GM19043 (cell line): ENCODE data around the gene CCDC82.

Experiments
- ATAC-seq: cut with Tn5 transposase; IDR thresholded peaks from one replicate; pipeline ENCODE4 v1.9.1; 2021; ENCODE audit warnings: low read depth; ENCODE audit not compliant: unreplicated experiment

Gene CCDC82

DNA sequence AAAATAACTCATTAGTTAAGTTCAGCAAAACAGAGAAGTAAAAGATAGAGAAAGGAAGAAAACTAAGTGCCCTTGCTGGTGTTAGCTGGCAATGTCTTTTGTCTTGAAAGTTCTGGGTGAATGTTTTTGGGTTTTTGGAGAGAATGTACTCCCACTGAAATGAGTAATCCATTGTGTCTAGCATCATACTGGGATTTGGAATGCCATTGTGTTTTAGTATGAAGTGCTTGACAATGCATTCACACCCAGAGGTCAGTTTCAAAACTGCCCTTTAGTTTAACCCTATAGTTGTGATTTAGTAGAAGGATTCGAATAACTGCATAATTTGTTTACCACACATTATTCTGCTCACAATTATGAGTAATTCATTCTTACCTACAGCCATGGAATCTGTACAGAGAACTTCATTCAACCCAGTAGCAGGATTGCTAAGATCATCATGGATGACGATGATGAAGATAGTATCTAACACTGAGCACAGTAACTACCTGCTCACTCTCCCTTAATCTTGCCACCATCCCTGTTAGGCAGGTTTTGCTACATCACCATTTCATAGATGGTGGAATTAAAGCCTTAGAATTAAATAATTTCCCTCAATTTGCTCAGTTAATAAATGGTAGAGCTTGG, 80.6 kb downstream of the CCDC82 start:
- no peak for ATAC-seq

DNA sequence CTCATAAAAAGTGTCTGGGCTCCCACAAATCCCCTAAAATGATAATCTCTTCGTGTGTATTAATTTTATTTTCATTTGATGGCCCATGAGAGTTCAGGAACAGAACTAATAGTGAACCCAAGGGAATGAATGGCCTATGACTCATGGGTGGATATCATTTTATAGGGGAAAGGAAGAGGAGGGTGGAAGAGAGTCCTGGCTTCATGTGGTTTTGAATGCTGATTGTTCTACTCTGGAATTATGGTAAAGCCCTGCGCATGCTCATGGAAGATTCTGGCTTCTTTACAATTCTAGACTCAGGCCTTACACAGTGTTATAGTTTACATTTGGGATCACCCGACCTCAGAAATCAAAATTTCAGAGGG, 82.0 kb downstream of the CCDC82 start:
- ATAC-seq = no peak

DNA sequence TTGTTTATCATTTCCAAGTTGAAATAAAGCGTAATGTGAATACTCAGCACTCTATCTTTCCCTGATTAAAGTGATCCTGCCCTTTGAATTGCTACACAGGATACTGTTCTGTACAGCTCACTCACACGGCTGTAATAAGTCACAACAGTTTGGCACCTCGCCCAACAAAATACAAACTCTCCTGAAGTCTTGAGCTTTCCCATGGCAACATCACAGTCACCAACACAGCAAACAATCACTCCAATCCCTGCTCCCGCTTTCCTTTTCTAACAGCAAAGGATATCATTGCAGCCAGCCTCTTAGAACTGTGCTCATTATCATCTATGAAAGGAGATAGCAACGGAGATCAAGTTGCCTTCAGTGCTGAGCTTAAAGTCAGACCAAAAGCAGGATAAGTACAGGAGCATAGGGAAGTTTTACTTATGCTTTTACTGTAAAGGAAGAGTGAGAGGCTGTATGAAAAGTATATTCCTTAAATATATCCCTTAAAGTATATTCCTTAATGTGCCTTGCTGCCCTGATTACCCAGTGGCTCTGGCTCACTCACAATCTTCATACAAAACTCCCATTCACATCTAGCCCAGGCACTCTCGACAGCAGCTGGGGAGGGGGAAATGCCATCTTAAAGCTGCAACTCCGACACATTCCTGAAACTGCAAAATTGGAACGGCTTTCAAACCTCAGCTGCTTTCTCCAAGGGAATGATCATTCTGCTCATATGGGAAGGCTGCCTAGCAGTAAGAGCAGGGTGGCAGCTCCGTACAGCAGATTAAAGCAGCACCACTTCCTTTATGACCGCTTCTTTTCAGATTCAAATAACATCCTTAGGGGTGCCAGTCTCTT, 82.6 kb downstream of the CCDC82 start:
- ATAC-seq = no peak

DNA sequence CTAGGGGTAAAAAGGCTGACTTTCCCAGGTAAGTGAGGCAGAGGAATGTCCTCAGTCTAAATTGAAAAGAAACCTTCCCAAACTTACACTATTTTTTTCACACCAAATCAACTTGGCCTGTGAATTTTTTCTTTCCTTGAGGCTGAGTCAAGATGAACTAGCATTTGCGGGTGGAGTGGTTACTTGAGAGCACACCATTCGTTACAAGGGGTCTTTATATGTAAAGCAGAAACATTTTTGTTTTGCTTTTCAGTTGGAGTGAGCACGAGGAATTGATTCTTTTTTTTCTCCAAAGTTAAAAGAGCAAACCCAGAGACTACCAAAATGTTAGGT, 83.1 kb downstream of the CCDC82 start:
- no peak for ATAC-seq

DNA sequence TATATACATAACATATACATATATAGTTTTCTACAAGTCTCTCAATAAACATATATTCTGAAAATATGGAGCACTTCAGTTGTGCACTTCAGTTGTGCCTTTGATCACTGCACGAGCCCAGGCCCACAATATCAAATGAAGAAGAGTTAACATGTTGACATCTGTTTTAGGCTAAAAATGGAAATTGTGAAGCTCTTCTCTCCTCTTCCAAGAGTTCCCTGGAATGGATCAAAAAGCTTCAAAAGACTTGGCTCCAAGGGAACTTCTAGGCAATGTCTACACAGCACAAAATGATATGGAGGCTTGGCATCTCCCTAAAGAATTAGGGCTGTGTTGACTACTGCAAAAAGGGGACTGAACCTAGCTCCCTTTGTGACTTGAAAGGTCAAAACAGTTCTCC, 83.6 kb downstream of the CCDC82 start:
- ATAC-seq = no peak

DNA sequence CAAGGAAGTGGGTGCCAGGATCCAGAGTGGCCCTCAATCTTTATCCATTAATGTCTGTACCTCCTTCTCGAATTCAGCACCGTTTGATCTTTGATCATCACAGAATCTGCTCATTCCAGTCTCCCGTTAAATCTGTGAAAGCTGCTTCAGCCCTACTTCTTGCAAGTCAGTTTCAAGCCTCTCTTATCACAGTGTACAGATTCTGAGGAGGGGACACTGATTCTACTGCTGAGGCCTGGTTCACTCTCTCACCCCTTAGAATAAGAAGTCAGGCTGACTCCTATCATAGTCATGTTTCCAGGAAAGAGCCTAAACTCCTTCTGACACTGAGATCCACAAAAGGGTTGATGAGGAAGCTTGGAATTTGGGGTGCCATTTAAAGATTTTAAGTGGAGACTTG, 85.7 kb downstream of the CCDC82 start:
- ATAC-seq = no peak

DNA sequence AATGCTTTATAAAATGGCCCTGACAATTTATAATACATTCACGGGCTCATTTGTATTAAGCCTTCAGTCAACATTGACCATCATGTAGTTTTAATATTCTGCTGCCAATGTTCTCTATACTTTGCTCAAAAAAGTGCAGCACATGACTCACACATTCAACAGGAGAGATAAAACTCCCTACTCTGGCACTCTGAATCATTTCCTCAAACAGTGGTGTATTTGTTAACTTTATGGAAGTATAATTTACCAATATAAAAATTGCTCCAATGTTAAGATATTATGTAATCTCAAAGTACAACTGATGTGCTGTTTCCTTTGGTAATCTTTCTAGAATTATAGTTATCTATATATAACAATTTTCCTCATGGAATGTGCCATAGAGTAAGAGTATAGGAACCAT, 86.6 kb downstream of the CCDC82 start:
- no peak for ATAC-seq
